ENCODE results near the gene PSME3IP1. TPM values are rescaled to one million over a fixed set of nuclear protein-coding genes. Genes with fewer than 3 reads are reported as not detected.

The PSME3IP1 gene
- total RNA-seq, result 146 TPM

GRCh38 chr16:57185945-57186871 is at the start of gene PSME3IP1, which contains the start of gene RSPRY1:
PSME3IP1 (minus strand) TSS chr16:57186039; CDS start chr16:57173854, 12,185 bp downstream.
RSPRY1 (plus strand) TSS chr16:57186329; CDS start chr16:57204659, 18,330 bp downstream.

Other genes starting within 250 kb of the PSME3IP1 start
- 1.4 TPM for gene CETP, start 224.1 kb downstream of the PSME3IP1 start, total RNA-seq
- gene NLRC5, start 196.5 kb downstream of the PSME3IP1 start, total RNA-seq, result 4.4 TPM
- 71.0 TPM for gene CPNE2, start 93.5 kb downstream of the PSME3IP1 start, total RNA-seq
- 71.7 TPM for gene RSPRY1, start 290 bp upstream of the PSME3IP1 start, total RNA-seq
- 76.1 TPM for gene ARL2BP, start 59.2 kb upstream of the PSME3IP1 start, total RNA-seq
- 3.9 TPM for gene PLLP, start 98.6 kb upstream of the PSME3IP1 start, total RNA-seq
- not detected for gene CCL22, start 172.7 kb upstream of the PSME3IP1 start, total RNA-seq
- 18.2 TPM for gene CX3CL1, start 186.5 kb upstream of the PSME3IP1 start, total RNA-seq
- not detected for gene CCL17, start 218.7 kb upstream of the PSME3IP1 start, total RNA-seq